ENCODE measurements around the gene RXRA.
"Not testable (repeated sequence)": the region's sequence is repeated elsewhere in the genome, so short reads cannot be mapped to it uniquely, and the experiment has no call there.

Gene RXRA

DNA sequence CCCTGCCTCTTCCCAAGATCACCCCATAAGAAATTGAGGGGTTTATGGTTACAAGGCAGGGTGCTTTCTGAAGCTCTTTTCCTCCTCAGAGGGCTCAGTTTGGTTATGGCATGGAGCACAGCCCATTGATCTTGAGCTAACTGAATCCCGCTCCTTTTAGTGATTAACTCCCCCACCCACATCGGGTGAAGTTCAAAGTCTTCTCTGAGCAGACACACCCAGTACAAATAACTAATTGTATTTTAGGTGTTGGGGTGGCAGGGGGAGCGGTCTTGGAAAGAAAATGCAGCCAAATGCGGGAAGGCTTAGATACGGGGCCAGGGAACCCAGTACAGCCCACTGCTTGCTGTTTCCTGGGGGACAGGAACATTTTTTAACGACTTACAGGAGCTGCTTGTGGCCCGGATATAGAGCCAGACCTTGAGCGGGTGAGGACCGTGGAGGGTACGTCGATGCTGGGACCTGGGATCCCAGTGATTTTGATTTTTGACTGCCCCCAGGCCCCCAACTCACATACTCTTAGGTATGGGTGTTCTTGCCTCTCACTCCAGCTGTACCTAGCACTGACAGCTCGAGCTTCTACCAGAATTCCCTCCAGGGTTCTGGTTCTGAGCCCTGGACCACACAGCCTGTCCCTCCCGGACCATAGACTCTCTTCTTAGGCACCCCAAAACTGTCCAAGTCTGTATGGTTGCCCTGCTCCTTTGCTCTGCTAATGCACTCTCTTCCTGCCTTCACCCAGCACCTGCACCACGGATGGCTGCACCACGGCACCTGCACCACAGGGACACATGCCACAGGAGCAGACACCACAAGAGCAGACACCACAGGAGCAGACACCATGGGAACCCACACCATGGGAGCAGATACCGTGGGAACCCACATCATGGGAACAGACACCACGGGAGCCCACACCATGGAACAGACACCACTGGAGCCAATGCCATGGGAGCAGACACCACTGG is 18.3 kb upstream of the RXRA start:
- DNase-seq (ENCODE audit: low spot score), result no peak

- not testable (repeated sequence) for DNase-seq (ENCODE audit: low spot score)
These were observed 17.5 kb upstream of the RXRA start for GRCh38 chr9:134308639-134309220.

- no peak for DNase-seq (ENCODE audit: low spot score)
These were observed 12.8 kb upstream of the RXRA start for GRCh38 chr9:134313470-134313869.

DNA sequence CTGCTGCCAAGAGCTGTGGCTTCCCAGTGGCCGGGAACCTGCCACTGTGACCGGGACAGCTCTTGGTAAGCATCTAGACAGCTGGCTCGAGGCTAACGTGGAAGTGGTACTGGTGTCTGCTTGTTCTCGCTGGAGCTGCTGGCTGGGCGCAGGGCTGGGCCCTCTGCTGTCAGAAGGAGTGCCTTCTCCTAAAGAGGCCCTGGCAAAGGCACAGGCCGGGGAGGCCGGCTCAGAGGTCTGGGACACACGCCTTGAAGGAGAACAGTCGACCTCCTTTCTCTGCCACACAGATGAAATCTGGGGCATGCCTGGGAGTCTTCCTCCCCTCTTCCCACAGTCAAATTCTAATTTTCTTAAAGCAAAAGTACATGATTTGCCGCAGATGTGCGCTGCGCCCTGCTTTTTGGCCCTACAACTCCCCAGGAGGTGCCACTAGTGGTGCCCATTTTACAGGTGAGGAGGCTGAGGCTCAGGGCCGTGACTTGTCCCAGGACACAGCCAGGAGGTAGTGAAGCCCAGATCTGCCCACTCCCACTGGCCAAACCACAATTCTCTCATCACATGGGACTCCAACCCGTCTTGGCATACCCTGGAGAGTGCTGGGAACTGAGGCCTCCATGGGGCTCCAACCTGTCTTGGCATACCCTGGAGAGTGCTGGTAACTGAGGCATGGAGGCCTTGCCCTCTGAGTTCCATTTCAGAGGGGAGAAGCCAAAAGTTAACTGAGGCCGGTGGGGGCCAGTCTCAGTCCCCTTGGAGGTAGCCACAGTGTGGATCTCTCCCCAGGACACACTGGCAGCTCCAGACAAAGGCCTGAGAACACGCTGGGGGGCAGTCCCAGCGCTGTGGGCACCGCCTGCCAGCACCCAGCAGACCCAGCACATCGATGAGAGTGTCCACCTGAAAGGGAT is 12.0 kb upstream of the RXRA start:
- DNase-seq (ENCODE audit: low spot score), result no peak

DNA sequence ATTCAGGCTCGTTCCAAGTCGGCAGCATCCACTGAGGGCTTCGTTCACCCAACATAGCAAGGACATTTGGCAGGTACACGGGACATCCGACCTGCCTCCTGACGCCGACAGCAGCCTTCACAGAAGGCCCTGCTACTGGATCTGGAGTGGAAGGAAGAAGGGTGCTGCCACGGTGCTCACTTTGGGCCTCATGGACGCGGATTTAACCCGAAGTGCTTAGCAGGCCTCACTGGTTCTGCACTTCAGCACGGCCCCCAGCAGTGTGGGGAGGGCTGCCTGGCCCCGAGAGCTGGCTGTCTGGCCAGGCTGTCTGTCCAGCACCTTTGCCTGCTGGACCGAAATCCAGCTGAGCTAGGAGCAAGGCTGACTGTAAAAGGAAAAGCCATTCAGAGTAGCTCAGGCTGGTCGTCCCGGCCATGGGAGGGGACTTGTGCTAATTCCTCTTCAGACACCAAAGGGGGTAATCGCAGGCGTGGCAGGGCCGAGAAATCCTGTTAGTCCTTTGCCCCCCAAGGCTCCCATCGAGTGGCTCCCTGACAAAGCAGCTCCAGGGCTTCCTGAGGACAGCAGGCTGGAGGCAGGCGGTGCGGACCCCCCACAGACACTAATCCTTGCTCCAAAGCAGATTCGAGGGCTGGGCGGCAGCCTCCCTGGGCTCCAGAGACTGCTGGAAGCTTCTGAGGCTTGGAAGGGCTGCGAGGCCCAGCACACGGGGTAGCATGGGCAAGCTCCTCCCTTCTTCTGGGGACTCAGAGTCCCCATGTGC is 11.1 kb upstream of the RXRA start:
- DNase-seq (ENCODE audit: low spot score), result no peak

GRCh38 chr9:134315716-134316448 is 10.4 kb upstream of the RXRA start:
- DNase-seq (ENCODE audit: low spot score), result no peak

DNA sequence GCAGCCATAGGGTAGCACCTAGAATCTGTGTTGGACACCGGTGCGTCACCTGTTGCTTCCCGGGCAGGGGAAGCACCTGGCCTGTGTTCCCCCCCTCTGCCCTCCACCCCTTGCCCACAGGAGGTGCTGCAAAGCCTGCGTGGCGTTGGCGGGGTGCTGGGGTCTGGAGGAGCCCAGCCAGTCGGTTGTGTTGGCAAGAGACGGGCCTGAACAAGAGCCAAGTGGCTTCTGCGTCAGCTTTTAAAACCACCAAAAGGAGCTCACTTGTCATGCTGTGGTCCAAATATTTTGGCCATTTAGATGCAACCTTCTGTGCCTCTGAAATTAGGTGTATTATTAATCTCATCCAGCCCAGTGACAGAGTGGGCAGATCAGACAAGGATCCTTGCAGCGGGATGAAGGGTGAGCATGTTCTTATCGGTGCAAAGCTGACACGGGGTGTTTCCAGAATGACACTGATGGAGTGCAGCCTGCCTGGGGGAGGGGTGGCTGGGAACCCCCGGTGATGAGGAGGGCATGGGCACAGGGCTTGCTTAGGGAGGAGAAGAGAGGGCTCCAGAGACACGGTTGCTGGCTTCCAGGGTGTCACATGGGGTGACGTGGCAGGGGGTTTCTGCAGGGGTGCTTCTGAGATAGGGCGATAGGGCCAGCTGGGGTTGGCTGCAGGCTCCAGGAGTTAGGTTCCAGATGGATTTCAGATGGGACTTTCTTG is 9.7 kb upstream of the RXRA start:
- no peak for DNase-seq (ENCODE audit: low spot score)

DNA sequence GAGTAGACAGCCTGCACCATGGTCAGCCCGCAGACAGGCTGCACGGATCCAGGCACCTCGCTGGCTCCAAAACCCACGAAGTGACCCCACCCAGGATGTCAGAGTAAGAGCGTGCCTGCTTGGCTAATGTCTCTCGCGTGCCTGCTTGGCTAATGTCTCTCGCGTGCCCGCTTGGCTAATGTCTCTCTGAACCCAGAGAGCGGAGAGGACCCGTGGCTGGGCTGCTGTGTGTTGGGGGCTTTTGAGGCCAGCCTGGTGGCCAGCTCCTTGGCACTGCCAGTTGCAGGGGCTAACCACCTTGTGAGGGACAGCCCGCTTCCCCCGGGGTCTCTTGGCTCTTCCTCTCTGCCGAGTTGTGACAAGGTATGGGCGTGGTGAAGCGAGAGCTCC is 8.9 kb upstream of the RXRA start:
- no peak for DNase-seq (ENCODE audit: low spot score)

- no peak for DNase-seq (ENCODE audit: low spot score)
These were observed 8.4 kb upstream of the RXRA start for GRCh38 chr9:134317790-134318414.

DNA sequence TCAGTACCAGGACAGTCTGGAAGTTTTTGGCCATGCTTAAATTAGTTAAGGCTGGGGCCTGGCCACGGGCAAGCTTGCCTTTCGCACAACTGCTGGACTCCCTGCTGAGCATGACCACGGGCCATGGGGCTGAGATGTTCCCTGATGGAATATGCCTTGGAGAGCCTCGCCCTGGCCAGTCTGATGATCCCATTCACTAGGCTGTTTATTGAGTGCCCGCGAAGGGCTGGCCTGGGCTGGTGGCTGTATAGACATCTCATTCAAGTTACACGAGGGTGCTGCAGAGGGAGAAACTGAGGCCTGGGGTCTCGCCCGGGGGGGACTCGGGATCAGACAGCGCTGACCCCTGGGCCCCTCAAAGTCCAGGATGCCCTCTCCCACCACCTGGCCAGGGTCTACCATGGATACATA is 7.8 kb upstream of the RXRA start:
- no peak for DNase-seq (ENCODE audit: low spot score)

DNA sequence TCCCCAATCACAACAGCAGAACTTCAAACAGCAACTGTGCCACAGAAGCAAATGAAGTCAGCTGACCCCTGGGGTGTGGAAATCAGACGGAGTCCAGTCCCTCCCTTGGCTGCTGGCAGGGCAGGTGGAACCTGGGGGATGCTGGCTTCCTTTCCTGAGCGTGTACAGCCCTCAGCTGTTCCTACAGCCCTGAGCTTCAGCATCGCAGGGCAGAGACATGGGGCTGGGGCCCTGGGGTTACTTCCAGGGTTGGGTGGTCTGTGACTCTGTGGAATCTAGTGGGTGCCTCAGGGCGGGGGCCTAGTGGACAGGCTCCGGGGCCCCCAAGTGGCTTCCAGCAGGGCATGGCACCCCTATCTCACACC is 7.3 kb upstream of the RXRA start:
- DNase-seq (ENCODE audit: low spot score), result no peak

- no peak for DNase-seq (ENCODE audit: low spot score)
These were observed 6.7 kb upstream of the RXRA start for GRCh38 chr9:134319306-134320125.

- DNase-seq (ENCODE audit: low spot score), result no peak
These were observed 6.0 kb upstream of the RXRA start for GRCh38 chr9:134320126-134320867.

GRCh38 chr9:134320868-134321471 is 5.3 kb upstream of the RXRA start:
- no peak for DNase-seq (ENCODE audit: low spot score)

DNA sequence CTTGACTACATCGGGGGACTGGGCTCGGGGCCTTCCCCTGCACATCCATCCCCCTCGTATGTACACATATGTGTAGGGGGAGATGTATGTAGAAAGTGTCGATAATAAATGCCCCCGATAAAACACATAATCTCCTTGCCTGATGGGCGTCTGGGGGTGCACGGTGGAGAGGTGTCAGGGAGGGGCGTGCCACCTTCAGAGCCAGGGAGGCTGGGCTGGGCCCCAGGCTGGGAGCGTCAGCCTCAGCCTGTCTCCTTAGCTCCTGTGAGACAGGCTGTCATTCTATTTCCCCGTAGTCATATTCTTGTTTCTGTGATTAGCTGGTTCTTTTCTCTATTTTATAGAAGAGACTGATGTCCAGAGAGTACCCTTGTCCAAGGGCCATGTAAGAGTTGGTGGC is 4.7 kb upstream of the RXRA start:
- no peak for DNase-seq (ENCODE audit: low spot score)

DNA sequence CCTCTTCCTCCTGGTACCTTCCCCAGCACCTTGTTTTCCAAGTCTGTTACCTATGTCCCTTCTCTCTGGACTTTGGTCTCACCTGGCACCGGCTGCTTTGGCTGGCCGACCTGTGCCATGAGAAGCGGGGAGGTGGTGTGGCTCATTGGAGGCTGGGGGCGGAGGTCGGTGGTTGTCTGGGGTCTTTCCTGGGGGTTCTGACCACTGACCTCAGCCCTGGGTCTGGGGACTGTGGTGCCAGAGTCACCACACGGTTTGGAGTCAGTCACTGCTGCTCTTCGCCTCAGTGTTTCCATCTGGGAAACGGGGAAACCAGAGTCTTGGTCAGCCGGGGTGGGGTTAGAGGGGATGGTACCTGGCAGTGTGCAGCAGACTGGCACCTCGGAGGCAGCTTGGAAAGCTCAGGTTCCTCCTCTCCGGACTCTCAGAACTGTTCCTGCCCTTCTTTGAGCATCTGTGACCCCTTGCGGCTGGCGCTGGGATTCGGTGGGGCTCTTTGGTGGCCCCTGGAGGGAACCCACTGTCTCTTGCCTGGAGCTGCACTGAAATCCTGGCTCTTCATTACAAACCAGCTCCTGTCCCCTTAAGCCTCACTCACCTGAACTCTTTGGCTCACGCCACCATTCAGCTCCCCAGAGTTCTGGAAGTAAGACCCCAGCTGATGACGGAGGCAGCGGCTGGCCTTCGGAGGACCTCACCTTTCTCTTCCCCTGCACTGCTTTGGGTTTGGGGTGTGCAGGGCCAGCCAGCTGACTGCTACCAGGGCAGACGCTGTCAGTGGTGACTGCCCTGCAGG is 4.1 kb upstream of the RXRA start:
- no peak for DNase-seq (ENCODE audit: low spot score)

DNA sequence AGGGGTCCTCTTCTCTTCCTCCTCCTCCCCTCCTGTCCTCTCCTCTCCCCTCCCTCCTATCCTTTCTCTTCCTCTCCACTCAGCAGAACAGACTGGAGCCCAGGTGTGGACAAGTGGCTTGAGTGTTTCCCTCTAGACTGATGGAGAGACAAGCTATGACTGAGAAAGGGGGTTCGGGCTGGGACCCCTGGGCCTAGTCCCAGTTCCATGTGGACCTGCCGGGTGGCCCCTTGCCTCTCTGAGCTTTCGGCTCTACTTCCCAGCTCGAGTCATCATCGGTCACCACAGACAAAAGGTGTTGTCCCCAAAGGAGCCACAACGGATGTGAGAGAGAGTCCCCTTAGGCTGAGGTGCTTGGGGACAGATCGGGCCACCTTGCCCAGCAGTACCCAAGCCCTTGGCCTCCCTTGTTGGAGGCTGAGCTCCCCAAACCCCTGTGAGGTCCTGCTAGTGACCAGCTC is 3.4 kb upstream of the RXRA start:
- no peak for DNase-seq (ENCODE audit: low spot score)

Measured in HuH-7 (cell line).